A549 (cell line): ENCODE results near the gene FXYD4. TPM values are rescaled to one million over a fixed set of nuclear protein-coding genes. Genes with fewer than 3 reads are reported as not detected.

ENCODE experiments used
- ATAC-seq, 2 experiments: fragments of 200-7000 bp in 1 of 2; fragments of >200 bp in 1 of 2; cut with Nextera tagmentation in 1 of 2; cut with Tn5 transposase in 1 of 2; 3 replicates each; pipeline versions ENCODE4 v1.8.0 to v1.9.1; 2018 to 2020; ENCODE audit warnings: mild to moderate bottlenecking in 1 of 2, moderate library complexity in 1 of 2
- CTCF ChIA-PET: fragments of 300-600 bp; sonication (Branson Sonifier 250); formaldehyde crosslinking; extraction: SDS; loops from one replicate; lab custom pipeline; 2021; ENCODE audit warnings: antibody characterized with exemption, inconsistent platforms; lab: Yijun Ruan, JAX
- POLR2A ChIA-PET: fragments of 350-600 bp; formaldehyde crosslinking; extraction: SDS; loops from one replicate; lab custom pipeline; 2021; ENCODE audit warnings: antibody characterized with exemption, inconsistent platforms; lab: Yijun Ruan, JAX
- DNase-seq, 2 experiments: peaks; one replicate each; pipeline versions ENCODE4 v3.0.0 to v3.0.0-alpha.2; 2011 to 2016; ENCODE audit warnings: low read depth in 1 of 2, low spot score in 1 of 2
- FAIRE-seq: peaks from 2 replicates; lab custom pipeline; 2011; peaks lifted over from hg19 to GRCh38; lab: Jason Lieb, UNC
- H3K27ac ChIP-seq, 2 experiments: fragments of >200 bp; sonication (Bioruptor Twin); formaldehyde crosslinking; 3 replicates each; pipeline ENCODE4 v1.5.1; 2016 to 2017
- H3K4me1 ChIP-seq: fragments of >200 bp; sonication (Bioruptor Twin); formaldehyde crosslinking; 3 replicates; pipeline ENCODE4 v1.6.1; 2016
- H3K4me2 ChIP-seq: fragments of >200 bp; sonication (Bioruptor Twin); formaldehyde crosslinking; 3 replicates; pipeline ENCODE4 v1.6.1; 2016
- H3K4me3 ChIP-seq: fragments of >200 bp; sonication (Bioruptor Twin); formaldehyde crosslinking; 3 replicates; pipeline ENCODE4 v1.5.1; 2016
- H3K9me3 ChIP-seq: fragments of >200 bp; sonication (Bioruptor Twin); formaldehyde crosslinking; 3 replicates; pipeline ENCODE4 v1.6.1; 2016
- ATOH8 ChIP-seq: fragments of 250-450 bp; sonication (Bioruptor Pico); IDR thresholded peaks from 2 replicates; pipeline ENCODE4 v1.5.0; 2020; ENCODE audit warnings: low read depth, mild to moderate bottlenecking, moderate library complexity
- CBX8 ChIP-seq: fragments of 200-600 bp; sonication (generic); IDR thresholded peaks from 2 replicates; pipeline ENCODE4 v1.6.1; 2016
- CEBPB ChIP-seq, 2 experiments: fragments of >200 bp in 1 of 2; sonication (Bioruptor Twin) in 1 of 2; formaldehyde crosslinking in 1 of 2; IDR thresholded peaks; 2 replicates each; pipeline ENCODE4 v1.6.1; 2012 to 2016
- CHD4 ChIP-seq: fragments of 200-600 bp; sonication (generic); IDR thresholded peaks from 2 replicates; pipeline ENCODE4 v1.6.1; 2016; ENCODE audit warnings: antibody characterized with exemption, mild to moderate bottlenecking, borderline replicate concordance
- E2F6 ChIP-seq: IDR thresholded peaks from 2 replicates; pipeline ENCODE4 v1.6.1; 2012; ENCODE audit warnings: low read depth, borderline replicate concordance
- EHF ChIP-seq: fragments of 250-450 bp; sonication (Bioruptor Pico); IDR thresholded peaks from 2 replicates; pipeline ENCODE4 v1.5.0; 2020; ENCODE audit warnings: mild to moderate bottlenecking
- ELK1 ChIP-seq: fragments of 150-350 bp; IDR thresholded peaks from 2 replicates; pipeline ENCODE4 v1.6.1; 2014; ENCODE audit warnings: low read depth, mild to moderate bottlenecking, low read length
- ESRRA ChIP-seq: fragments of 150-350 bp; IDR thresholded peaks from 2 replicates; pipeline ENCODE4 v1.6.1; 2014; ENCODE audit warnings: mild to moderate bottlenecking, low read length, borderline replicate concordance
- FOSB ChIP-seq: fragments of 250-450 bp; sonication (Bioruptor Pico); IDR thresholded peaks from 2 replicates; pipeline ENCODE4 v1.5.0; 2020; ENCODE audit warnings: mild to moderate bottlenecking, moderate library complexity
- FOSL2 ChIP-seq, 2 experiments: fragments of 450-650 bp in 1 of 2; fragments of >200 bp in 1 of 2; sonication (Bioruptor Twin) in 1 of 2; formaldehyde crosslinking; IDR thresholded peaks; 2 replicates each; pipeline versions ENCODE4 v1.5.0 to v1.6.1; 2016 to 2020; ENCODE audit warnings: mild to moderate bottlenecking in 1 of 2, moderate library complexity in 1 of 2
- FOXS1 ChIP-seq: fragments of 250-450 bp; sonication (Bioruptor Pico); IDR thresholded peaks from 2 replicates; pipeline ENCODE4 v1.5.0; 2020; ENCODE audit warnings: mild to moderate bottlenecking, moderate library complexity
- HDAC2 ChIP-seq: fragments of 200-600 bp; sonication (generic); IDR thresholded peaks from 2 replicates; pipeline ENCODE4 v1.6.1; 2016
- HEYL ChIP-seq: fragments of 250-450 bp; sonication (Bioruptor Pico); IDR thresholded peaks from 2 replicates; pipeline ENCODE4 v1.8.0; 2021; ENCODE audit warnings: mild to moderate bottlenecking, moderate library complexity
- HOXA7 ChIP-seq: fragments of 250-450 bp; sonication (Bioruptor Pico); IDR thresholded peaks from 2 replicates; pipeline ENCODE4 v1.5.0; 2020; ENCODE audit warnings: mild to moderate bottlenecking, moderate library complexity
- HOXB13 ChIP-seq: fragments of 250-450 bp; sonication (Bioruptor Pico); IDR thresholded peaks from 2 replicates; pipeline ENCODE4 v1.5.0; 2020; ENCODE audit warnings: low read depth, mild to moderate bottlenecking, moderate library complexity
- HOXB5 ChIP-seq: fragments of 250-450 bp; sonication (Bioruptor Pico); IDR thresholded peaks from 2 replicates; pipeline ENCODE4 v1.5.0; 2020; ENCODE audit warnings: mild to moderate bottlenecking, moderate library complexity
- KDM5A ChIP-seq: fragments of 200-600 bp; sonication (generic); IDR thresholded peaks from 2 replicates; pipeline ENCODE4 v1.6.1; 2016; ENCODE audit warnings: antibody characterized with exemption, mild to moderate bottlenecking
- MAFK ChIP-seq: fragments of 450-650 bp; IDR thresholded peaks from 2 replicates; pipeline ENCODE4 v1.6.1; 2014; ENCODE audit not compliant: partially characterized antibody
- MAX ChIP-seq: IDR thresholded peaks from 2 replicates; pipeline ENCODE4 v1.6.1; 2012
- NPAS2 ChIP-seq: fragments of 250-450 bp; sonication (Bioruptor Pico); IDR thresholded peaks from 2 replicates; pipeline ENCODE4 v1.8.0; 2022; ENCODE audit warnings: mild to moderate bottlenecking, moderate library complexity, borderline replicate concordance
- PHF8 ChIP-seq: fragments of 200-600 bp; sonication (generic); IDR thresholded peaks from 2 replicates; pipeline ENCODE4 v1.6.1; 2016; ENCODE audit warnings: low read depth, mild to moderate bottlenecking, antibody characterized with exemption, moderate library complexity, borderline replicate concordance
- POLR2AphosphoS2 ChIP-seq: conservative IDR thresholded peaks from 2 replicates; pipeline ENCODE4 v1.6.1; 2012; ENCODE audit warnings: low read length, improper control_type of control experiment, inconsistent platforms
- RARB ChIP-seq: fragments of 250-450 bp; sonication (Bioruptor Pico); IDR thresholded peaks from 2 replicates; pipeline ENCODE4 v1.8.0; 2021; ENCODE audit warnings: mild to moderate bottlenecking, moderate library complexity
- REST ChIP-seq: fragments of 200-600 bp; sonication (generic); IDR thresholded peaks from 2 replicates; pipeline ENCODE4 v1.6.1; 2016; ENCODE audit warnings: antibody characterized with exemption, mild to moderate bottlenecking, moderate library complexity
- SMC3 ChIP-seq: fragments of >200 bp; sonication (Bioruptor Twin); formaldehyde crosslinking; IDR thresholded peaks from 3 replicates; pipeline ENCODE4 v1.6.1; 2018; ENCODE audit warnings: inconsistent platforms
- SREBF2 ChIP-seq: fragments of 450-650 bp; IDR thresholded peaks from 2 replicates; pipeline ENCODE4 v1.6.1; 2014; ENCODE audit warnings: mild to moderate bottlenecking, moderate library complexity
- TP53 ChIP-seq: fragments of 250-450 bp; sonication (Bioruptor Pico); IDR thresholded peaks from 2 replicates; pipeline ENCODE4 v1.5.0; 2021; ENCODE audit warnings: mild to moderate bottlenecking, moderate library complexity
- USF2 ChIP-seq: fragments of 450-650 bp; IDR thresholded peaks from 2 replicates; pipeline ENCODE4 v1.6.1; 2014; ENCODE audit warnings: antibody characterized with exemption
- ZC3H11A ChIP-seq: fragments of 450-650 bp; IDR thresholded peaks from 2 replicates; pipeline ENCODE4 v1.6.1; 2014; ENCODE audit warnings: antibody characterized with exemption, mild to moderate bottlenecking
- ZFP36 ChIP-seq: fragments of 450-650 bp; IDR thresholded peaks from 2 replicates; pipeline ENCODE4 v1.6.1; 2014; ENCODE audit warnings: borderline replicate concordance; ENCODE audit not compliant: partially characterized antibody
- ZNF302 ChIP-seq: fragments of 250-450 bp; sonication (Bioruptor Pico); IDR thresholded peaks from 2 replicates; pipeline ENCODE4 v1.9.0; 2021; ENCODE audit warnings: inconsistent platforms, mild to moderate bottlenecking, moderate library complexity
- ZSCAN20 ChIP-seq: fragments of 250-450 bp; sonication (Bioruptor Pico); IDR thresholded peaks from 2 replicates; pipeline ENCODE4 v1.8.0; 2022; ENCODE audit warnings: mild to moderate bottlenecking, moderate library complexity
- WGBS: methylation state at CpG from one replicate; pipeline ENCODE4 v1.1.6; 2017; ENCODE audit errors: missing lambda C conversion rate; 5-methylcytosine and 5-hydroxymethylcytosine counted together
- polyA plus RNA-seq, 4 experiments: library from polyadenylated mRNA; depleted of rRNA in 3 of 4; stranded (reverse); fragments of >200 nt; fragmentation: RNase III in 1 of 4; extraction: RNeasy Plus Mini Kit Qiagen cat#74134 plus additional on column Dnase treatment in 1 of 4; gene quantifications; 2 replicates in 3 of 4; 3 replicates in 1 of 4; pipeline ENCODE4 v1.2.3, GENCODE V29; 2011 to 2017

FXYD4 gene
- polyA plus RNA-seq, 2 of the 4 experiments (the other 2 are of a cell fraction), result not detected

GRCh38 chr10:43336641-43337318 is 34.7 kb upstream of the FXYD4 start:
- peak; percentile 80 for FAIRE-seq
- ChIA-PET CTCF (interaction anchor here (0.6 to 1.7 kb wide), 5 partner anchors 12 to 92 kb away, joined by 3 to 7 read pairs (median 4); no protein-coding TSS in a partner anchor), POLR2A (interaction anchor here (1.0 to 1.1 kb wide), 2 partner anchors 14 to 32 kb away, joined by 3 to 4 read pairs; no protein-coding TSS in a partner anchor)
- WGBS, result 38% methylated on average over 9 of the region's 9 CpGs
- Histone ChIP-seq H3K4me1 (peaks cover 66% of the 10 kb centered on the region), H3K27ac (peak overlapping the region; percentile 92 to 98), H3K4me3 (no peak overlapping the region), H3K4me2 (peak overlapping the region; percentile 51), H3K9me3 (no peaks in the 10 kb centered on the region)
- peak; percentile 89 for ATAC-seq
- TF ChIP-seq REST (no peak), PHF8 (no peak), MAFK (no peak), SREBF2 (no peak), ELK1 (no peak), ZNF302 (CRISPR knock-in tag) (peak; percentile 99), ZC3H11A (no peak), EHF (CRISPR knock-in tag) (peak; percentile 98), SMC3 (no peak), CHD4 (no peak), FOSL2 (IDR thresholded peaks at IDR 0.05) (no peak), FOSL2 (CRISPR knock-in tag; IDR thresholded peaks at IDR 0.05) (peak; percentile 68), KDM5A (no peak), ZFP36 (no peak), ZSCAN20 (CRISPR knock-in tag) (peak; percentile 87), CEBPB (IDR thresholded peaks at IDR 0.05) (no peak), HOXA7 (CRISPR knock-in tag) (peak; percentile 83; the same call in 1 of the 2 replicates), USF2 (peak; percentile 55), FOSB (CRISPR knock-in tag) (peak; percentile 36; the same call in 1 of the 2 replicates), HOXB5 (CRISPR knock-in tag) (peak; percentile 96), HEYL (CRISPR knock-in tag) (peak; percentile 82), E2F6 (0 out of 2 replicates have a peak, but pooled peaks have one; percentile 61), FOXS1 (peak; percentile 96; the same call in 1 of the 2 replicates), HDAC2 (no peak), NPAS2 (CRISPR knock-in tag) (0 out of 2 replicates have a peak, but pooled peaks have one; percentile 43), TP53 (peak; percentile 82; the same call in 1 of the 2 replicates), POLR2AphosphoS2 (no peak), CBX8 (no peak), MAX (peak; percentile 74), ATOH8 (CRISPR knock-in tag) (peak; percentile 85; the same call in 1 of the 2 replicates), HOXB13 (CRISPR knock-in tag) (peak; percentile 98), ESRRA (no peak), RARB (CRISPR knock-in tag) (peak; percentile 52; the same call in 1 of the 2 replicates)
- peak; percentile 76 to 85 for DNase-seq
